ENCODE measurements around the gene DYSF. TPM values are rescaled to one million over a fixed set of nuclear protein-coding genes. Genes with fewer than 3 reads are reported as not detected.
A peak's percentile ranks its signal among the peaks of the same experiment; 100 is the strongest.

Gene DYSF
- polyA plus RNA-seq, 6 donors from 2014 or later = 0.09 to 3.2 TPM; not detected in 4

DNA sequence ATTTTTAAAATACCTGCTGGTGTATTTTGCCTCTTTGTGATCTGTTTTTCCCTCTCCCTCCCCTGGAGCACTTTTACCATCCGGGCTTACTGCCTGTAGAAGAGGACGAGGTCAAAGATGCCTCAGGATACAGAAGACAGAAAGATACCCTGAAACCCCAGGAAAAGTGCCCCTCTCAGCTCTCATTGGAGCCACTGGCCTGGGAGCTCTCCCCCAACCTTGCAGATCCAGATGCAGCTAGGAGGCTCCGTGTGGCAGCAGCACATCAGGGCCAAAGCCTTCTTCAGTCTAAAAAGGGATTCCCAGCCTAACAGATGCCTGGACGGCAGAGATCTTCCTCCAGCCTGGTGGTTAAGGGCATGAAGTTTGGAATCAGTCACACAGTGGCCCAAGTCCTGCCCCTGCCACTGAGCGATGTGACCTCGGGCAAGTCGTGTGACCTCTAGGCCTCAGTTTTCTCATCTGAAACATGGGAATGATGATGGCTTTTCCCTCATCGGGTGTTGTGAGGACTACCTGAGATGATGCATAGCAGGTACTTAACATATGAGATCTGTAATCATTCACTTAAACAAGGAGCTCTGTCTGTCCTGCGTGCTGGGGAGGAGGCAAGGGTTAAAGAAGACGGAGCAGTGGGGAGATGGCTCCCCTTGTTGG, 239.4 kb downstream of the DYSF start:
- Mint-ChIP-seq H3K9me3 (peaks cover 0 to 5% (median 1%) of the 10 kb centered on the region in 7 donors), H3K27ac (no peak overlapping the region), H3K27me3 (peaks cover 4 to 17% (median 8%) of the 10 kb centered on the region in 3 donors), H3K36me3 (no peaks in the 10 kb centered on the region), H3K4me3 (no peak overlapping the region), H3K4me1 (no peaks in the 10 kb centered on the region)
- DNase-seq = no peak
- ATAC-seq (ENCODE audit: low read depth in 2 of 2) = no peak

DNA sequence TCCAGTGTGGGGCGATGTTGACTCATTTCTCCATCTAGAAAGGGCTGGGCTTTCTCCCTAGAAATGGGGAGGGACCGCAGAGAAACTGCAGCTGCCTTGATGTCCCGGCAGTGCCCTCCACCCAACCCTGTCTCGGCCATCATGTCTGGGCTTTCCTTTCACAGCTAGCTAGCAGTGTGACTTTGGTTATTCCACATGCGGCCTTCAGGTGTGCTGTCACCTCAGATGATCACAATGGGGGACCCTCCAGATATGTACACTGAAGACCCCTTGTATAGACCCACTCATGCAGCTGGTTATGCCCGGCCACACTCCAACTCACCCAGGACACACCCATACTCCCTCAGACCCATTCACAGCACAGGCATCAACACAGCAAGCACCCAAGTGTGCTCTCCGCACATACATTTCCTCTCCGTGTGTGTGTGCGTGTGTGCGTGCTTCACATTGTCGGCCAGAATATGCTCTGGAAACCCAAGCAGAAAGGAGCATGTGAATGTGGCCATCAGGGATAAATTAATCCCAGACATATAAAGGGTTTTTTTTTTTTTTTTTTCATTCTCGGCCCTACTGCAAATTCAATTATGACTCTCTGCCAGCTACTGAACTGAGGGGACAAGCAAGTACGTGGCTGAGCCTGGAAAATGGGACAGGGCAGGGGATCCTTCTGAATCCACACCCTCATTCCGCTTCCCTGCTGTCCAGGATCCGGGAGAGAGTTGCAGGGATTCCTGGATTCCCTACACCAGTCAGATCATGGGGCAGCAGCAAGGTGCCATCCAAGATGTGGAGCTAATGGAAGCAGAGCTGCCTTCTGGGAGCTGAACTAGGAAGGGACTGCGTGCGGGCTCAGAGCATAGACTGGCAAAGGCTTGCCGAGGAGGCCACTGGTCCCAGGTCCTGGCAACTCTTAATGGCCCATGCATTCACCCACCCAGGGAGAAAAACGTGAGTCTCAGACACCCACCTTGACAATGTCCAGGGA, 240.2 kb downstream of the DYSF start:
- no peak overlapping the region for H3K4me3 Mint-ChIP-seq
- peaks cover 2 to 14% (median 8%) of the 10 kb centered on the region in 3 donors for H3K27me3 Mint-ChIP-seq
- no peak for DNase-seq
- ATAC-seq (ENCODE audit: low read depth in 2 of 2) = no peak
- H3K27ac Mint-ChIP-seq = no peak overlapping the region
- peaks cover 0 to 5% (median 0%) of the 10 kb centered on the region in 7 donors for H3K9me3 Mint-ChIP-seq
- no peaks in the 10 kb centered on the region for H3K36me3 Mint-ChIP-seq
- H3K4me1 Mint-ChIP-seq = no peaks in the 10 kb centered on the region

DNA sequence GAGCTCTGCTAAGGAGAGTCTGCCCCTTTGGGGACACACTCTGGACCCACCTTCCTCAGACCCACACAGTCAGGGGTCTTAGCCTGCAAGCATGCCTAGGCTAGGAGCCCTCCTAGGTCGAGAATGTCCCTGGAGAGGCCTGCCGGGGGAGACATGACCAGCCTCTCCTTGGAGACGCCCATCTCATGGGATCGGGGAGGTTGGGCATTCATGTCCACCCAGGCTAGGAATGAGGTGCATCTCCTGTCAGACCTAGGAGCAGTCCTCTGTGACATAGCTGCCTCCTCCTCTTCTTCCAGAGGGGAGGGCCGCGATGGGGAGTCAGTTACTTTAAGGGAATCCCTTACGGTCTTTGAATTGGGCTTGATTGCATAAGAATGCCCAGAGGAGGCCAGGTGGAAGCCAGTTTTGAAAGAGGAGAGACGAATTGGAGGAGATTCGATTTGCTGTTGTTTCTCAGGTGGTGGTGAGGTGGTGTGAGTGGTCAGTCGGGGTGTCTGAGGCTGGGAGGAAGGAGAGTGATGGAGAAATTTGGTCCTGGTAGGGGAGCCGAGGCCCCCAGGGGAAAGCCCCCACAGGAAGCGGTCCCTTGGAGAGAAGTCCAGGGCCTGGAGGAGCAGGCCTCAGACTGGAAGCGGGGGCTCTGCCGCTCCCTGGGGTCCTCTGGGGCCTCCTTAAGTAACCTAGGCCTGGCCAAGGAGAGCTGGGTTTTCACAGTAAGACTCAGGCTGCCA, 241.3 kb downstream of the DYSF start:
- Mint-ChIP-seq H3K4me1 (no peaks in the 10 kb centered on the region), H3K9me3 (peaks cover 0 to 3% (median 0%) of the 10 kb centered on the region in 7 donors), H3K36me3 (no peaks in the 10 kb centered on the region), H3K27ac (no peak overlapping the region), H3K27me3 (peaks cover 0 to 12% (median 8%) of the 10 kb centered on the region in 3 donors), H3K4me3 (no peak overlapping the region)
- ATAC-seq (ENCODE audit: low read depth in 2 of 2) = no peak
- DNase-seq = no peak

DNA sequence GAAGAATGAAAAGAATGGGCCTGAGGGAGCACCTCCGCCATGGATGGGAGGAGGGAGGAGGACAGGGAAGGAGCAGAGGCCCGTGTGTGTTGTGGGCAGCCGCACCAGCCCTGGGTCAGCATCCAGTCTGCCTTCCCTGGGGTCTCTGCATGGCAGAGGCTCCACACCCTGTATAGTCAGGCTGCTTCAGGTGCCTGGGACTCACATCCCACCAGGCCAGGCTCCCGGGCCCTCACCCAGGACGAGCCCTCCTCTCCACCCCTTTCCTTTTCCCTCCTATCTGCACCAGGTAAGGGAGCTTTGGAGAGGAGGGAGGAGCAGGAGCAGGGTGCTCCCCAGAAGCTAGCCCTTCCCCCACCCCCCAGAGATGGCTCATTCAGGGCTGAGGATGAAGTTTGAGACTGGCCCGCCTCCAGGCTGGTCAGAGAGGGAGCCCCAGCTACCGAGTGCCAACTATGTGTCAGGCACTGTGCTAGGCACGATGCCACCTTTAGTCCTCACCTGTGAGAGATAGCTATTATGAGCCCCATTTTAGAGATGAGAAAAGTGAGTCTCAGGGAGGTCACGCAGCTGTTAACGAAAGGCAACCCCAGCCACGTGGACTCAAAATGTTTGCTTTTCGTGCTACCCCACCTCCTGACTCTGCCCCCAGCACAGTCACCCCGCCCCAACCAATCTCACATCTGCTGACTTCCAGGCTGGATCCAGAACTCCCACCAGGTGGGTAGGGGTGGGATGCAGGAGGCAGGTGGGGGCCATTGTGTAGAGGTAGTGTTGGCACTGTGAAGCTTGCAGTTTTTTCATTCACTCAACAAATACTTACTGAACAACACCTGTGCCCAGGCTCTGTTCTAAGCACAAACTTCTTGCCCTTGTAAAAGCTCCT, 242.1 kb downstream of the DYSF start:
- DNase-seq (no peak), ATAC-seq (ENCODE audit: low read depth in 2 of 2) (no peak)
- Mint-ChIP-seq H3K27me3 (peaks cover 0 to 12% (median 8%) of the 10 kb centered on the region in 3 donors), H3K27ac (no peak overlapping the region), H3K4me3 (no peak overlapping the region), H3K4me1 (no peaks in the 10 kb centered on the region), H3K9me3 (peaks cover 0 to 3% (median 0%) of the 10 kb centered on the region in 7 donors), H3K36me3 (no peaks in the 10 kb centered on the region)

DNA sequence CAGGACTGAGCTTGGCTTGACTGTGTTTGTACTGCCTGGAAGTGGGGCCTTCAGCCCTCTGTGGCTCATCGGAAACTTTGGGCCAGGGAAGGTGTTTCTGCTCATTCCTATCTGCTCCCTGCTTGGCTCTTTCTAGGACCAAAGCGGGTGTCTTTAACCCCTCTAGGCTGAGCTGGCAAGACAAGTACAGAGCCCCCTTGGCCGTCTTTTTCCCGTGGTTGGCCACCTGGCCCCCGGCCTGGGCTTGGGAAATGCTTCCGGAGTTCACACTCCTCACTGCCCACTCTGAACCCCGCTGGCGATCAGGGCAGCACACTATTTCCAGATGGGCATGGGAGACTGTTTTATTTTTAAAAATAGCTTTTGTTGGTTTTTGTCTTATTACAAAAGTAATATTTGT, 243.0 kb downstream of the DYSF start:
- DNase-seq (no peak), ATAC-seq (ENCODE audit: low read depth in 2 of 2) (no peak)
- no peak overlapping the region for H3K27ac Mint-ChIP-seq
- peaks cover 0 to 8% (median 6%) of the 10 kb centered on the region in 3 donors for H3K27me3 Mint-ChIP-seq
- H3K4me3 Mint-ChIP-seq = no peak overlapping the region
- H3K4me1 Mint-ChIP-seq = no peaks in the 10 kb centered on the region
- no peaks in the 10 kb centered on the region for H3K36me3 Mint-ChIP-seq
- peaks cover 0 to 3% (median 0%) of the 10 kb centered on the region in 7 donors for H3K9me3 Mint-ChIP-seq

DNA sequence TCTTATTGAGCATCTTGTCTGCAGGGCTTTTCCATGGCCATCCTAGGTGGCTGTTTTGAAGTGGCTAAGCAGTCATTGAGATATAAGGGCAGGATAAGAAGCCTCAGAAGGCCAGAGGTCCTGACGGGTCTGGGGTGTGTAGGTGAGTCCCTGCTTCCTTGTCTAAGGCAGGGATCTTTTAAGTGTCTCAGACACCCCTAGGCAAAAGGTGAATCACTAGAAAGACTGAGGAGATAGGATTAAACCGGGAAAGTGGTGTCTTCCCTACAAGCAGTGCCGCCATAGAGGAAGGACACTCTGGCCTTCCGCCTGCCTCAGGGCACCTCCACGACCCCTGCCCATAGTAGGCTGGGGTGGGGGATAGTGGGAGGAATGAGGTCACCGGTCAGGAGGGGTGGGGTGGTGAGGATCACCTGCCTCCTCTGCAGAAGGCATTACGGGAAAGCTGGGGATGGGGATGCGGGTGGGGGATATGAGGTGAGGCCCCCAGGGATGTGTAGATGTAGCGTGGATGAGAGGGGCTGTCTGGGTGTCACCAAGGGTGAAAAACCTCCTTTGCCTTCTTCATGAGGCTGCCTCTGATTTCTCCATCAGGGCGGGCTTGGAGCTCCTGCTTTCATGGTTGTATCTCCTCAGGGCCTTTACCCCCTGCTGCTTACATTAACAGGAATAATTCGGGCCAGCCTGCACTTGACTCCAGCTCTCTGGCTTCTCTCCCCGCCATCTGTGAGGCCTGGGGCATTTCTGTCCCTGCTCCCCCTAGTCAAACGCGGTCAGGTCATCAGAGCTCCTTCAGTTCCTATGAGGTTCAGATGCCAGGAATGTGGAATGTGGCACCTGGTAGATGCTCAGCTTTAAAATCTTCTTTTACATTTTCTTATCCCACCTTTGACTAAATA, 244.0 kb downstream of the DYSF start:
- no peak for DNase-seq
- no peak overlapping the region for H3K4me3 Mint-ChIP-seq

DNA sequence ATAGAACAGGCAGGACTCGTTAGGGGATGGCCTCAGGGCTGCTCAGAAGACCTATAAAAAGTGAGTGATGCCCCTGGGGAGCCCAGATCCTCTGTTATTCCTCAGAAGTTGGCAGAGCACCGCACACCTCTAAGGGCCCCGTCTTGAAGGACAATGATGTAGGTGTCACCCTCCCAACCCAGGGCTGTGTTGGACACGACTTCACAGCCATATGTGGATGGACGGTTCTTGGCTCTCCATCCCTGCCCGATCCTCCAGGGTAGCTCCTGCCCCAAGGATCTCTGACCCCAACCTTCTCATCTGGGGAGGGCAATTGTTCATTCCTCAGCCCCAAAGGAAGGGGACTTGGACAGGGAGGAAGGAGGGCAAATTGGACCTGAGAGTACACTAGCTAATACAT, 246.1 kb downstream of the DYSF start:
- no peaks in the 10 kb centered on the region for H3K9me3 Mint-ChIP-seq

More for the DNA sequence above, 244.0 kb downstream of the DYSF start:
- H3K27me3 Mint-ChIP-seq = peaks cover 0 to 3% (median 0%) of the 10 kb centered on the region in 3 donors
- H3K36me3 Mint-ChIP-seq = no peaks in the 10 kb centered on the region
- ATAC-seq (ENCODE audit: low read depth in 2 of 2) = no peak
- no peaks in the 10 kb centered on the region for H3K4me1 Mint-ChIP-seq
- H3K9me3 Mint-ChIP-seq = peaks cover 0 to 3% (median 0%) of the 10 kb centered on the region in 7 donors
- H3K27ac Mint-ChIP-seq = peak overlapping the region in 1 of 6 donors; percentile 24

DNA sequence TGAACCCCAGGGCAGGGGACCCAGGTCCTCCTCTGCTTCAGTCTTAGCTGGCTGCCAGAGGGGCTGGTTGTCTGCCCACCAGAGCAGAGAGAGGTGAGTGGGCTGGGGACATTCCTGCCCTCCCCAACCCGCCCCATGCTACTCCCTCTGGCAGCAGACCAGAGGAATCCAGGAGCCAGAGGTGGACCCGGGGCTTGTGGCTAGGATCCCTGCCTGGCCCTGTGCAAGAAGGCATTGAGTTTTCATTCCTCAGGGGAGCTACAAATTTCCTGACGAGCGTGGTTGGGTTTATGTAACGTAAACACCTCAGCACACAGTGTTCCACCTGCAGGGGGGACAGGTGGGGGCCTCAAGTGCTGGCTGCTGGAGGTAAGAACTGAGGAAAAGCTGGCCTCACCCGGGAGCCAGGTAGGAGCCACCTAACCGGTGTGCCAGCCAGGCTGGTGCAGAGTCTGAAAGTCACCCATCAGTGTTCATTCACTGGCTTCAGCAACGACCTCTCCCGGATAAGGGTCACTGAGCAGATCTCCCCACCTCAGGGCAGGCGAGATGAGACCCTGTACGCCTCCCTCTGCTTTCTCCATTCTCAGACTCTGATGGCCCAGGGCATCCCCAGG, 246.8 kb downstream of the DYSF start:
- H3K36me3 Mint-ChIP-seq = no peaks in the 10 kb centered on the region
- peaks cover 0 to 10% (median 5%) of the 10 kb centered on the region in 3 donors for H3K27me3 Mint-ChIP-seq
- DNase-seq = no peak
- H3K27ac Mint-ChIP-seq = no peak overlapping the region
- no peaks in the 10 kb centered on the region for H3K9me3 Mint-ChIP-seq
- no peak overlapping the region for H3K4me3 Mint-ChIP-seq
- H3K4me1 Mint-ChIP-seq = peaks cover 0 to 5% (median 0%) of the 10 kb centered on the region in 3 donors
- no peak for ATAC-seq (ENCODE audit: low read depth in 2 of 2)

More for the DNA sequence above, 246.1 kb downstream of the DYSF start:
- H3K27me3 Mint-ChIP-seq = peaks cover 0 to 10% (median 0%) of the 10 kb centered on the region in 3 donors
- peaks cover 0 to 2% (median 0%) of the 10 kb centered on the region in 3 donors for H3K4me1 Mint-ChIP-seq
- H3K4me3 Mint-ChIP-seq = no peak overlapping the region
- ATAC-seq (ENCODE audit: low read depth in 2 of 2) (no peak), DNase-seq (no peak)
- no peak overlapping the region for H3K27ac Mint-ChIP-seq
- H3K36me3 Mint-ChIP-seq = no peaks in the 10 kb centered on the region

DNA sequence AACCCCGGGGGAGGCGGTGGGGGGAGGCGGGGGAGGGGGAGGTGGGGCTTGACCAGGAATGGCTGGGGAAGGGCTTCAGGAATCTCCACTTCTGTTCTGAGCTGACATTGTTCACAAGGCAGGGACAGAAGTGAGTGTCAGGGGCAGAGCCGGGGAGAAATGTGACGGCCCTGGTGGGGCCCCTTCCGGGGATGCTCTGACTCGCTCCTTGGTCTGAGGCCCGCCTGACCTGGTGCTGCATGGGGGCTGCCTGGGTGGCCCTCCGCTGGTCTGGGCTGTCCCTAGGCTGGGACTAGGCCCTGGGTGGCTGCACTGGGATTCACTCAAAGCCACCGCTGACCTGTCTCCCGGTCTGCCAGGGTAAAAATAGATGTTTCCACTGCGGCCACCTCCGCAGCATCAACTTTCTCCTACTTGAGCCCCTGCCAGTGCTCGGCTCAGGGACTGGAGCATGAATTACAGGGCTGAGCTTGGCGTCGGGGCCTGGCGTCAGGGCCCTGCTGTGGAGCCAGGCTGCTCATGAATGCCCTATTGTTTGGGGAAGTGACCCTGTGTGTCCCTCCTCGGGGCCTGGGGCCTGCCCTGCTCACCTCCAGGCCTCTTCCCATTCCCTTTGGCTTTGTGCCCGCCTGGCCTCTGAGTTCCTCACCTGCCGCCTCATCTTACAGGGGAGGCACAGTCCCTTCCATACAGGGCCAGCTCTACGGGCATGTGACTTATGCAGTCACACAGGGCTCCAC, 247.5 kb downstream of the DYSF start:
- Mint-ChIP-seq H3K4me1 (peaks cover 0 to 5% (median 0%) of the 10 kb centered on the region in 3 donors), H3K4me3 (peak overlapping the region in 1 of 8 donors; percentile 42), H3K36me3 (no peaks in the 10 kb centered on the region), H3K27ac (peak overlapping the region in 1 of 6 donors; percentile 43), H3K9me3 (no peaks in the 10 kb centered on the region), H3K27me3 (peaks cover 0 to 10% (median 8%) of the 10 kb centered on the region in 3 donors)
- DNase-seq = no peak
- ATAC-seq (ENCODE audit: low read depth in 2 of 2) = no peak

DNA sequence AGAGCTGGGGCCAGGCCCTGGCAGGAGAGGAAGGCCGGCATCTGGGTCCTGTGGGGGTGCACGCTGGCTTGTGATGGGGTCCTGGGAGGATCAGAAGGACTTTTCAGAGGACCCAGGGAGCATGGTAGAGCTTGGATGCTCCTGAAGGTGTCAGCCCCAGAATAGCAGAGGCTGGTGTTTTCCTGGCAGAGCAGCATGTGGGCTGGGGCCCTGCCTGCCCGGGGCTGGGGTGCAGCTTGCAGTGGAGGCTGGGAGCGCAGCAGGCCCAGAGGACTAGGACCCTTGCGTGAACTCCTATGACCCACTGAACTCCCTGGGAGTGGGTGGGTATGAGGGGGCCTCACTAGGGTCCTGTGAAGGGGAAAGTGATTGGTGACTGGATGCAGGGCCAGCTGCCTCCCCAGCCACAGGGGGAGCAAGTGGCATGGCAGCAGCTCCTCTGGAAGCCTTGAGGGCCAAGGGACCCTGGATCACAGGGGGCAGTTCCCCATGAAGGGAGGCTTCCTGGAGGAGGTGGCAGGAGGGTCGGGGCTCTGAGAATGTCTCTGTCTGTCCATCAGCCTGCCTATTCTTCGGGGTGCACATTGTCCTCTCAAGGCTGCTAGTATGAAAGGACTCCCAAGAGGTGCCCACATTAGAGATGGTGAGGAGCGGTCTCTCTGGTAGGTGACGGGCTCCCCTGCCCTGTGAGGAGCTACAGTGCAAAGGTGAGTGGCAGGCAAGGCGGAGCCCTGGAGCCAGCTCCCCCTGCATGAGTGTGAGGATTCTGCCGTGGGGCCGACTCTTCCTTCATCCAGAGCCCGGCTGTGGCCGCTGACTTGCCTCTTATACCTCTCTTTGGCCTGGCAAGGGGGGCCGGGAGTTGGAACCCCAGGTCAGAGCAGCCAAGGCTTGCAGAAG, 249.0 kb downstream of the DYSF start:
- Mint-ChIP-seq H3K27me3 (peaks cover 0 to 10% (median 8%) of the 10 kb centered on the region in 3 donors), H3K36me3 (no peaks in the 10 kb centered on the region), H3K27ac (peak overlapping the region in 1 of 6 donors; percentile 35), H3K9me3 (no peaks in the 10 kb centered on the region), H3K4me1 (peaks cover 0 to 5% (median 0%) of the 10 kb centered on the region in 3 donors), H3K4me3 (no peak overlapping the region)
- ATAC-seq (ENCODE audit: low read depth in 2 of 2) (no peak), DNase-seq (no peak)

Measured in naive B cell (primary cell).